B cell (primary cell): ENCODE results near the gene CNGA3. TPM values are rescaled to one million over a fixed set of nuclear protein-coding genes. Genes with fewer than 3 reads are reported as not detected.

ENCODE experiments used
- ATAC-seq: fragments of 200-7000 bp; cut with Tn5 transposase; one replicate; pipeline ENCODE4 v1.10.0; 2021; ENCODE audit warnings: low read depth, mild to moderate bottlenecking, moderate number of reproducible peaks, moderate library complexity
- CTCF ChIA-PET: fragments of 350-600 bp; sonication (Branson Sonifier 250); formaldehyde crosslinking; loops from one replicate; lab custom pipeline; 2021; ENCODE audit warnings: antibody characterized with exemption, inconsistent platforms; lab: Charles Lee
- POLR2A ChIA-PET: fragments of 350-600 bp; sonication (Branson Sonifier 250); formaldehyde crosslinking; loops from one replicate; lab custom pipeline; 2021; ENCODE audit warnings: antibody characterized with exemption; lab: Charles Lee
- DNase-seq: peaks from one replicate; pipeline ENCODE4 v3.0.0; 2013
- H2AFZ ChIP-seq: 2 replicates; pipeline ENCODE4 v1.6.1; 2012; ENCODE audit warnings: mild to moderate bottlenecking, low read depth, low read length; ENCODE audit not compliant: insufficient read depth, poor library complexity, severe bottlenecking
- H3K27ac ChIP-seq, 2 donors: 1 replicate in 1 of 2; 2 replicates in 1 of 2; pipeline ENCODE4 v1.5.1; 2012 to 2013; ENCODE audit warnings: low read length in 2 of 2, mild to moderate bottlenecking in 2 of 2, moderate library complexity in 1 of 2
- H3K27me3 ChIP-seq, 4 experiments: fragments of 200-600 bp in 1 of 4; sonication (generic) in 1 of 4; replicated peaks in 1 of 4; 1 replicate in 2 of 4; 2 replicates in 2 of 4; pipeline versions ENCODE4 v1.6.1 to v1.7.0; 2013 to 2016; ENCODE audit warnings: low read length in 3 of 4, mild to moderate bottlenecking in 2 of 4, mixed read lengths in 1 of 4, moderate library complexity in 1 of 4; ENCODE audit not compliant: insufficient read depth in 4 of 4, control insufficient read depth in 3 of 4; ENCODE audit errors: control extremely low read depth in 1 of 4
- H3K36me3 ChIP-seq, 2 experiments: replicated peaks in 1 of 2; 1 replicate in 1 of 2; 2 replicates in 1 of 2; pipeline versions ENCODE4 v1.6.1 to v1.7.1; 2013; ENCODE audit warnings: low read length in 1 of 2; ENCODE audit not compliant: insufficient read depth in 2 of 2, control insufficient read depth in 1 of 2; ENCODE audit errors: control extremely low read depth in 1 of 2, extremely low read depth in 1 of 2
- H3K4me1 ChIP-seq, 2 donors: fragments of 200-600 bp in 1 of 2; sonication (generic) in 1 of 2; 1 replicate in 1 of 2; 2 replicates in 1 of 2; pipeline versions ENCODE4 v1.5.1 to v1.6.1; 2013 to 2017; ENCODE audit warnings: low read length in 2 of 2; ENCODE audit not compliant: control insufficient read depth in 2 of 2, insufficient read depth in 2 of 2
- H3K4me2 ChIP-seq: replicated peaks from 2 replicates; pipeline ENCODE3; 2012; ENCODE audit warnings: mild to moderate bottlenecking, low read depth, low read length; ENCODE audit not compliant: poor library complexity, severe bottlenecking
- H3K4me3 ChIP-seq, 5 experiments: fragments of 200-600 bp in 1 of 5; sonication (generic) in 1 of 5; 1 replicate in 3 of 5; 2 replicates in 2 of 5; pipeline versions ENCODE4 v1.5.1 to v1.7.0; 2011 to 2016; ENCODE audit warnings: low read length in 4 of 5, mild to moderate bottlenecking in 4 of 5, low read depth in 2 of 5, control low read depth in 1 of 5, moderate library complexity in 1 of 5; ENCODE audit not compliant: insufficient read depth in 1 of 5; ENCODE audit errors: control extremely low read depth in 1 of 5, extremely low read depth in 1 of 5
- H3K79me2 ChIP-seq: fragments of 200-600 bp; sonication (generic); one replicate; pipeline ENCODE4 v1.6.0; 2016; ENCODE audit warnings: low read length; ENCODE audit not compliant: control insufficient read depth, insufficient read depth
- H3K9ac ChIP-seq: fragments of 200-600 bp; sonication (generic); 2 replicates; pipeline ENCODE4 v1.6.1; 2017; ENCODE audit warnings: mild to moderate bottlenecking, low read length, moderate library complexity
- H3K9me3 ChIP-seq, 3 donors: one replicate each; pipeline versions ENCODE4 v1.6.1 to v1.7.1; 2013; ENCODE audit warnings: low read length in 2 of 3; ENCODE audit not compliant: control insufficient read depth in 2 of 3, insufficient read depth in 1 of 3; ENCODE audit errors: control extremely low read depth in 1 of 3
- H4K20me1 ChIP-seq: 2 replicates; pipeline ENCODE4 v1.6.0; 2012; ENCODE audit warnings: mild to moderate bottlenecking, low read length; ENCODE audit not compliant: insufficient read depth, control insufficient read depth, poor library complexity, severe bottlenecking
- H3K27ac Mint-ChIP-seq: one replicate; pipeline ENCODE4 v1.8.0; 2021; ENCODE audit warnings: mixed read lengths
- H3K27me3 Mint-ChIP-seq: one replicate; pipeline ENCODE4 v1.8.0; 2021; ENCODE audit warnings: mixed read lengths
- H3K4me1 Mint-ChIP-seq: one replicate; pipeline ENCODE4 v1.8.0; 2021; ENCODE audit warnings: mixed read lengths
- H3K4me3 Mint-ChIP-seq: one replicate; pipeline ENCODE4 v1.8.0; 2021; ENCODE audit warnings: mixed read lengths
- H3K9me3 Mint-ChIP-seq: one replicate; pipeline ENCODE4 v1.8.0; 2022; ENCODE audit warnings: mixed read lengths; ENCODE audit not compliant: insufficient read depth
- CTCF ChIP-seq: fragments of 200-600 bp; IDR thresholded peaks from one replicate; pipeline ENCODE4 v1.8.0; 2022; ENCODE audit warnings: antibody characterized with exemption, mild to moderate bottlenecking
- EZH2 ChIP-seq: IDR thresholded peaks from 2 replicates; pipeline ENCODE4 v1.6.1; 2012; ENCODE audit warnings: borderline replicate concordance, low read depth, mild to moderate bottlenecking, moderate library complexity, low read length; ENCODE audit not compliant: insufficient read depth, poor library complexity, severe bottlenecking
- WGBS: methylation state at CpG from one replicate; pipeline ENCODE4 v1.1.5; 2013; ENCODE audit warnings: missing lambda C conversion rate; ENCODE audit not compliant: insufficient coverage; 5-methylcytosine and 5-hydroxymethylcytosine counted together
- intact Hi-C: fragments of 100-400 bp; cut with micrococcal nuclease; formaldehyde crosslinking; loops from one replicate; pipeline ENCODE4 v1.10.0; 2022
- polyA plus RNA-seq: library from polyadenylated mRNA; depleted of rRNA; stranded (reverse); fragments of >200 nt; gene quantifications from 2 replicates; pipeline ENCODE4 v1.2.3, GENCODE V29; 2012
- total RNA-seq, 2 donors: library from RNA; stranded (reverse); fragments of 120-200 nt in 1 of 2; gene quantifications; 1 replicate in 1 of 2; 2 replicates in 1 of 2; pipeline versions ENCODE4 v1.2.3 to v1.2.4, GENCODE V29; 2013 to 2022

The CNGA3 gene
- total and polyA plus RNA-seq, 2 donors (not counting 1 experiment from before 2014, with no cell fraction given) = not detected

GRCh38 chr2:98374958-98375570, 28.8 kb downstream of the CNGA3 start:
- Histone ChIP-seq H4K20me1 (no peaks in the 10 kb centered on the region), H3K4me1 (no peaks in the 10 kb centered on the region), H3K36me3 (no peaks in the 10 kb centered on the region), H3K4me3 (no peak overlapping the region), H3K9me3 (no peaks in the 10 kb centered on the region), H2AFZ (no peak overlapping the region), H3K4me2 (no peak overlapping the region), H3K27me3 (peaks cover 0 to 27% (median 1%) of the 10 kb centered on the region in 4 experiments), H3K27ac (no peak overlapping the region), H3K79me2 (no peaks in the 10 kb centered on the region), H3K9ac (no peak overlapping the region)
- ChIA-PET CTCF (interaction anchor here (2.3 kb wide), 1 partner anchor 10 kb away, joined by 6 read pairs; no protein-coding TSS in a partner anchor), POLR2A (no interaction called here)
- Mint-ChIP-seq H3K27ac (no peak overlapping the region), H3K27me3 (peaks cover 58% of the 10 kb centered on the region), H3K4me1 (no peaks in the 10 kb centered on the region), H3K9me3 (no peaks in the 10 kb centered on the region), H3K4me3 (no peak overlapping the region)
- intact Hi-C loops = no loop called here
- no peak for DNase-seq
- TF ChIP-seq CTCF (no peak), EZH2 (no peak)
- WGBS = 84% methylated on average over 8 of the region's 11 CpGs
- no peak for ATAC-seq

- intact Hi-C loops = no loop called here
- H3K9ac ChIP-seq = no peak overlapping the region
- H3K9me3 ChIP-seq = no peaks in the 10 kb centered on the region
- no peak overlapping the region for H3K27ac Mint-ChIP-seq
- no peaks in the 10 kb centered on the region for H3K4me1 ChIP-seq
- ChIA-PET CTCF (interaction anchor here (2.3 kb wide), 1 partner anchor 9 kb away, joined by 6 read pairs; no protein-coding TSS in a partner anchor), POLR2A (no interaction called here)
- H3K4me3 ChIP-seq = no peak overlapping the region
- no peaks in the 10 kb centered on the region for H3K4me1 Mint-ChIP-seq
- ATAC-seq = no peak
- H3K36me3 ChIP-seq = no peaks in the 10 kb centered on the region
- H3K4me3 Mint-ChIP-seq = no peak overlapping the region
- no peak overlapping the region for H3K4me2 ChIP-seq
- no peak for DNase-seq
- H4K20me1 ChIP-seq = no peaks in the 10 kb centered on the region
- no peak overlapping the region for H2AFZ ChIP-seq
- WGBS = 94% methylated on average over 3 of the region's 6 CpGs
- peaks cover 50% of the 10 kb centered on the region for H3K27me3 Mint-ChIP-seq
- peaks cover 0 to 27% (median 1%) of the 10 kb centered on the region in 4 experiments for H3K27me3 ChIP-seq
- no peak for TF ChIP-seq CTCF
- TF ChIP-seq EZH2 = no peak
- H3K27ac ChIP-seq = no peak overlapping the region
- H3K79me2 ChIP-seq = no peaks in the 10 kb centered on the region
- H3K9me3 Mint-ChIP-seq = no peaks in the 10 kb centered on the region
Observed at GRCh38 chr2:98376301-98376910, 30.1 kb downstream of the CNGA3 start.
